ENCODE results near the gene WNT3.
A peak's percentile ranks its signal among the peaks of the same experiment; 100 is the strongest.
"Not testable (repeated sequence)": the region's sequence is repeated elsewhere in the genome, so short reads cannot be mapped to it uniquely, and the experiment has no call there.

The WNT3 gene

DNA sequence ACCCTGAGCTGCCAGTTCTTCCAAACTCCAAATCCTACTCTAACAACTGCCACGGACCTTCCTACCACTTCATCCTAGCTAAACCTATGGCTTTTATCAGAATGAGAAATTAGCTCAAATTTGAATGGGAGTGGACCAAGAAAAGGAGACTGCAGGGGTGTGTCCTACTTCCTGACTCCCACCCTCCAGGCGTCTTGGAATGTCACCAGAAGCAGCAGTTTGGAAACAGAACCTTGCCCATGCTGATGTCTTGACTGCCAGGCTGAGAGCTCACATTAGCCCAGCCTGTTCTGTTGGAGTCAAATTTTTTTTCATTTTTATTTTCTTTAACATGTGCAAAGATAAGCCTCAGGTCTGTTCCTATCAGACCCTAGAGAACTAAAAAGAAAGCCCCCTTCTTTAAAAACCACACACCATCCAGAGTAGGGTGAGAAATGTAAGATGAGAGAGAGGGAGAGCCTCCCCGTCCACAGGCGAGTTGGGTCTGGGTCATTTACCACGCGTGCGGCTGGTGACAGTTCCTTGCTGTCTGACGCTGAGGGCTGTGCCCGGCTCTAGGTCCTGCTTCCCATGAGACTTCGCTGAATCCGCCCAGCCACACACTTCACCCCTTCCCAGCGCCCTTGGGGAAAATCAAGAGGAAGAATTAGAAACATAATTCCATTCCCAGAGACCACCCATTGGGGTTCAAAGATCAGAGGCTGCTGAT is 54.3 kb downstream of the WNT3 start:
- DNase-seq = no peak

GRCh38 chr17:46763416-46763815 is 55.1 kb downstream of the WNT3 start:
- no peak for DNase-seq

DNA sequence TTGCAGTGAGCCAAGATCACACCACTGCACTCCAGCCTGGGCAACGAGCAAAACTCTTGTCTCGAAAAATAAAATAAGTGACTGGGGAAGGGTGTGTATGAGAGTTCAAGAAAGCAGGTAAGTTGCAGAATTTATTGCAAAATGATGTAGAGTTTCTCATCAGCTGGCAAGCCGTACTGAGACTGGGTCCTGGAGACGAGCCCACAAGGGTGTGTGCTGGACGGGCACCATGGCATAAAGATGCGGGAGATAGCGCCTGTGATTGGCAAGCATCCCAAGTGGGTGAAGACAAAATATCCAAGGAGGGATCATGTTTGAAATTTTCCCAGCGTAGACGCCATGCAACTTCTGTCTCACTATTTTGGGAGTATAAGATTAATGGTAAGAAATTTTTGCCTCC is 59.4 kb downstream of the WNT3 start:
- no peak for DNase-seq

- DNase-seq = no peak
Observed at GRCh38 chr17:46758614-46759013, 59.9 kb downstream of the WNT3 start.

- not testable (repeated sequence) for DNase-seq
Observed at GRCh38 chr17:46757588-46757987, 60.9 kb downstream of the WNT3 start.

- no peak for DNase-seq
Observed at GRCh38 chr17:46756861-46757260, 61.6 kb downstream of the WNT3 start.

- DNase-seq = no peak
Observed at GRCh38 chr17:46756081-46756735, 62.3 kb downstream of the WNT3 start.

- DNase-seq = no peak
Observed at GRCh38 chr17:46753776-46754175, 64.7 kb downstream of the WNT3 start.

DNA sequence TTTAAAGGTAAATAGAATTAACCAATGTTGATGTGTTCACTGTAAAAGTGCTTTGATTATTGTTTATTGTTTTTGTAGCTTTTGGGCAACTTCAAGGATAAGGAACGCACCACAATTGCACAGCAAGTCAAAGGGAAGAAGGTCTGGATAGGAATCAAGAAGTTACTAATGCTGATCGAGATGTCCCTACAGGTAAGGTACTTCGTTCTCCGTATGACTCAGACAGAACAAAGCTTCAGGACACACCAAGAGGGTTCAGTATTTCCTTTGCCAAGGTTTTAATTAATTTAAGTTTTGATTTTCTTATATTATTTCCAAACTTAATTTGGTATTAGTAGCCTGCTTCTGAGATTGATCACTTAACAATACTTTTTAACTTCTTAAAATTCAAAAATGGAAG is 67.1 kb downstream of the WNT3 start:
- DNase-seq = no peak

DNA sequence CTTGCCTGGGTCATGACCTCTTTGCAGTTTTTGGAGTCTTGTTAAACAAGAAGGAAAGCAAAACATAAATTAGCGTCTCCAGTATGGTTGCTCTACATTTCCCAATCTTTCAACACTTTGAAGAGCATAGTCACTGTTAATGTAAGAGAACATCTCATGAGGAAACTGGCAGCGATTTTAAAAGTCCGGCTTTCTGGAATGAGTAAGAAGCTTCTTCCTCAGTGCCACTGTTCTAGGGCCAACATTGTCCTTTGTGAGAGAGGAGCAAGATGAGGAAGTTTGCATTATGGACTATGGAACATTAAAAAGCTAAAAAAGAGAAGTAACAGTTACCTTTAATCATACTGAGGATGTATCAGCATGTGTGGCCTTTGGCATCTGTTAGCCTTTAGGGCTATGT is 73.1 kb downstream of the WNT3 start:
- DNase-seq = no peak

- no peak for DNase-seq
Observed at GRCh38 chr17:46744441-46744840, 74.1 kb downstream of the WNT3 start.

DNA sequence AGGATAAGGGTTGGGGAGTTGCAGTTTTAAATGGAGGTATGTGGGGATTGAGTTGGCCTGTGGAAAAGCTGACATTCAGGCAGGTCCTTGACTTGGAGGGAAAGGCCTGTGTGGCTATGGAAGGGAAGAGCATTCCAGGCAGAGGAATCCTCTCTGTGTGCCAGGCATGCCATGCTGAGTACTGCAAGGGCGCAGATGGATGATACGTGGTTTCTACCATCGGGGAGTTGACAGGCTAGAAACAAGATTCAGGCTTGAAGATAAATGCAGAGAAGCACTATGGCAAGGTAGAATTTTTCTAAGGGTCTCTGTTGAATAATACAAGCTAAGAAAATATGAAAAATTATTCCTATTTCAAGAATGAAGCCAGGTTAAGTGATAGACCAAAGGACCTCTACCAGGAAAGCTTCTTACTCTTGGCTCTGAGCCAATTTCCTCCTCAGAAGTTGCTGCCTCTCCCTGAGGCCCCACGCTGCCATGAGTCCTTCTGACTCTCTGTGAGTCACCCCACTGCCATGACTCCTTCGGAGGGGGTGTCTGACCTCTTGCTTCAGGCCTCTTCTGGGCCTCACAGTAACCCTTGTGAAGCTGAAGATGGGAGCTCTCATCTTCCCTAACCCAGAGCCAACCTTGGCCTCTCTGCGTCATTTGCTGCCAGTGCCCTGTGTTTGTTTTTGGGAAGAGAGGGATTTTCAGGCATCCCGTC is 75.8 kb downstream of the WNT3 start:
- peak in 1 of 2 donors; percentile 5 for DNase-seq

GRCh38 chr17:46741122-46741730 is 77.3 kb downstream of the WNT3 start:
- no peak for DNase-seq

- DNase-seq = no peak
Observed at GRCh38 chr17:46739982-46740381, 78.5 kb downstream of the WNT3 start.

DNA sequence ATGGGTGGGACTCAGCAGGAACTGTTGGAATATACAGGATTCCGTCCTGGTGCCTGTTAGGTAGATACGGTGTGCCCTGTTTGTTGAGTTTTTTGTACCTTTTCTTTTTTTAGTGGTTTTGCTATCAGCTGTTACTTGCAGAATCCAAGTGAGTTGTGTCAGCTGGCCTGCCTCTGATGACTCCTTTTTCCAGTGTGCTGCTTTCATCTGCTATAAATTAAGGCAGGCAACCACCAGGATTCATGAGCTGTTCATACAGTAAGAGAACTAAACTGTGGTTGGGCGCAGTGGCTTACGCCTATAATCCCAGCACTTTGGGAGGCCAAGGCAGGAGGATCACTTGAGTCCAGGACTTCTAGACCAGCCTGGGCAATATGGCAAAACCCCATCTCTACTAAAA is 79.9 kb downstream of the WNT3 start:
- no peak for DNase-seq

- no peak for DNase-seq
Observed at GRCh38 chr17:46737326-46737725, 81.2 kb downstream of the WNT3 start.

- DNase-seq = no peak
Observed at GRCh38 chr17:46736100-46736499, 82.4 kb downstream of the WNT3 start.

GRCh38 chr17:46733837-46734475 is 84.5 kb downstream of the WNT3 start:
- no peak for DNase-seq

DNA sequence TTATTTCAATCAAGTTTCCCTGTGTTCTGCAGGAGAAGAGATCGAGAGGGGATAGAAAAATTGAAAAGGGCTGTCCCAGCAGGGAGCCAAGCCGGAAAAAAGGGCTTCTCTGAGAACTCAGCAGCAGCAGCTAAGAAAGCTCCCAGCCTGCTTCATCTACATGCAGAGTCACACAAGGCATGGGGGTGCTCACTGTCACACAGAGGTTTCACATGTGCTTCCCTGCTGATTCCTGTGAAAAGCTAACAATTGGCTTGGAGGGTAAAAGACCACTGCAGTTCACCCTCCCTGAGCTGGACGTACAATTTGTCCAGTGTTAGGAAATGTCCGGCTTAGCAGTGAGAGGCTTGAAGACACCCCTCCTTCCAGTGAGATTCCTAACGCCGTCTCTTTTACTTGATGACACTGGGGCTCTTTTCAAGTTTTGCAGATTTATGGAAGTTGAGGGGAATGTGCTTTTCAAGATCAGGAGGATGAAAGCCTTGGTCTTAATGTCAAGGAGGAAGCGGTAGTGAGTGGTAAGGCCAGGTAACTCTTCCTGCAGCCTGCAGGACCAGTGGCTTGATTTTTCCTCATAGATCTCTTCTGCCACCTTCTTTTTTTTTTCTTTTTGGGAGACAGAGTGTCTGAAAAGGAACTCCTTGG is 85.6 kb downstream of the WNT3 start:
- no peak for DNase-seq

DNA sequence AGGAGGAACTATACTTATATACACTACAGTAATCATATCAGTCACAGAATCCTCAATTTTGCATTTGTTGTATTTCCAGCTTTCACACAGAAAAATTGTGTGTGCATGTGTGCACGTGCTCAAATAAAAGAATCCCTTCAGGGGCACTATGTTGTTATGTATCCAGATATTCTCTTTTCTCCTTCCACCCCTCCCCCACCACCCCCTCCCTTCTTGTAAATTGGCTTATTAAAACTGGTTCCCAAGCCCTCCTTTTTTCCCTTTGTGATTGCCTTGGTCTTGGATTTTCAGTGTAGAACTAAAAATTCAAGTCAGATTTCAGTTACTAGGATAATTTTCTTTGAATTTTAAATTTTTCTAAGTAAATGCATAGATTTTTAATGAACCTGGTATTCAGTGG is 86.3 kb downstream of the WNT3 start:
- no peak for DNase-seq

GRCh38 chr17:46730679-46731078 is 87.8 kb downstream of the WNT3 start:
- no peak for DNase-seq

GRCh38 chr17:46730026-46730425 is 88.5 kb downstream of the WNT3 start:
- DNase-seq = no peak
